Endothelial cell of umbilical vein (primary cell): Measurements from ENCODE around the gene NSD1. TPM values are rescaled to one million over a fixed set of nuclear protein-coding genes. Genes with fewer than 3 reads are reported as not detected.

ENCODE experiments used
- BruUV-seq: library from RNA; stranded (reverse); fragments of 400-500 nt; replicated peaks from 2 replicates; lab custom pipeline; 2021; lab: Mats Ljungman, UMichigan
- CTCF ChIA-PET: fragments of 300-600, 350-600 bp; sonication (Branson Sonifier 250); formaldehyde crosslinking; loops from one replicate; lab custom pipeline; 2021; ENCODE audit warnings: antibody characterized with exemption, inconsistent platforms; lab: Charles Lee
- POLR2A ChIA-PET: fragments of 300-600, 350-600 bp; sonication (Branson Sonifier 250); formaldehyde crosslinking; loops from one replicate; lab custom pipeline; 2021; ENCODE audit warnings: antibody characterized with exemption, inconsistent platforms; lab: Charles Lee
- DNase-seq: peaks from one replicate; pipeline ENCODE4 v3.0.0-alpha.2; 2011; ENCODE audit warnings: low read depth, low spot score
- FAIRE-seq: peaks from 2 replicates; lab custom pipeline; 2011; peaks lifted over from hg19 to GRCh38; lab: Jason Lieb, UNC
- H2AFZ ChIP-seq: 2 replicates; pipeline ENCODE4 v1.6.0; 2012; ENCODE audit warnings: low read depth, low read length, control low read depth, inconsistent platforms
- H3K27ac ChIP-seq: 2 replicates; pipeline ENCODE4 v1.5.1; 2011; ENCODE audit warnings: low read depth, mild to moderate bottlenecking, control low read depth, low read length, moderate library complexity; ENCODE audit not compliant: insufficient read depth
- H3K27me3 ChIP-seq, 2 experiments: 2 replicates each; pipeline versions ENCODE4 v1.6.0 to v1.6.1; 2011; ENCODE audit warnings: low read length in 2 of 2, mixed read lengths in 1 of 2; ENCODE audit not compliant: control insufficient read depth in 2 of 2, insufficient read depth in 2 of 2
- H3K36me3 ChIP-seq, 2 experiments: 2 replicates in 1 of 2; 3 replicates in 1 of 2; pipeline ENCODE4 v1.5.1; 2011; ENCODE audit warnings: low read length in 2 of 2, mild to moderate bottlenecking in 1 of 2, moderate library complexity in 1 of 2; ENCODE audit not compliant: control insufficient read depth in 2 of 2, insufficient read depth in 2 of 2; ENCODE audit errors: extremely low read depth in 1 of 2
- H3K4me1 ChIP-seq: 3 replicates; pipeline ENCODE4 v1.5.1; 2011; ENCODE audit warnings: mild to moderate bottlenecking, low read length; ENCODE audit not compliant: control insufficient read depth, insufficient read depth; ENCODE audit errors: extremely low read depth
- H3K4me2 ChIP-seq: 2 replicates; pipeline ENCODE4 v1.6.1; 2011; ENCODE audit warnings: low read length, control low read depth, mixed read lengths; ENCODE audit not compliant: insufficient read depth
- H3K4me3 ChIP-seq, 3 experiments: fragments of 200-600 bp in 1 of 3; sonication (generic), shearing (Covaris generic) in 1 of 3; replicated peaks in 1 of 3; 2 replicates each; pipeline ENCODE4 v1.5.1; 2011 to 2016; ENCODE audit warnings: control low read depth in 3 of 3, low read length in 3 of 3, mild to moderate bottlenecking in 2 of 3, inconsistent platforms in 1 of 3, low read depth in 1 of 3, moderate library complexity in 1 of 3; ENCODE audit not compliant: insufficient read depth in 1 of 3
- H3K79me2 ChIP-seq: 2 replicates; pipeline ENCODE4 v1.6.0; 2012; ENCODE audit warnings: low read length, inconsistent platforms; ENCODE audit not compliant: control insufficient read depth, insufficient read depth
- H3K9ac ChIP-seq: replicated peaks from 2 replicates; pipeline ENCODE3; 2011; ENCODE audit warnings: low read length, control low read depth; ENCODE audit not compliant: insufficient read depth; ENCODE audit errors: extremely low read depth
- H3K9me1 ChIP-seq: replicated peaks from 3 replicates; pipeline ENCODE4 v1.6.0; 2011; ENCODE audit warnings: mild to moderate bottlenecking, low read length; ENCODE audit not compliant: control insufficient read depth, insufficient read depth; ENCODE audit errors: extremely low read depth
- H3K9me3 ChIP-seq: replicated peaks from 2 replicates; pipeline ENCODE4 v1.5.1; 2012; ENCODE audit warnings: low read length, inconsistent platforms; ENCODE audit not compliant: control insufficient read depth, insufficient read depth
- H4K20me1 ChIP-seq: replicated peaks from 2 replicates; pipeline ENCODE3; 2011; ENCODE audit warnings: mild to moderate bottlenecking, low read length; ENCODE audit not compliant: control insufficient read depth, insufficient read depth; ENCODE audit errors: extremely low read depth
- EZH2 ChIP-seq: IDR thresholded peaks from 2 replicates; pipeline ENCODE4 v1.6.1; 2012; ENCODE audit warnings: borderline replicate concordance, low read depth, mild to moderate bottlenecking, moderate library complexity, low read length, inconsistent platforms; ENCODE audit not compliant: severe bottlenecking
- FOS ChIP-seq: IDR thresholded peaks from 2 replicates; pipeline ENCODE4 v1.6.1; 2011; ENCODE audit warnings: mild to moderate bottlenecking, low read length, moderate library complexity, borderline replicate concordance; ENCODE audit not compliant: insufficient read depth
- JUN ChIP-seq: IDR thresholded peaks from 2 replicates; pipeline ENCODE4 v1.6.1; 2011; ENCODE audit warnings: borderline replicate concordance, low read depth; ENCODE audit not compliant: insufficient read length, insufficient read depth
- MYC ChIP-seq: IDR thresholded peaks from one replicate; pipeline ENCODE4 v1.6.1; 2011; ENCODE audit warnings: mild to moderate bottlenecking, low read depth, low read length
- POLR2AphosphoS5 ChIP-seq: IDR thresholded peaks from 2 replicates; pipeline ENCODE4 v1.6.1; 2012; ENCODE audit warnings: low read depth, mild to moderate bottlenecking, control low read depth, low read length, moderate library complexity; ENCODE audit not compliant: insufficient read depth
- dilution Hi-C: fragments of 300-500 bp; cut with MboI; formaldehyde crosslinking; loops from one replicate; pipeline ENCODE4 v1.15.0; 2019; ENCODE audit warnings: low sequenced_read_pairs; ENCODE audit not compliant: extremely low pct_ligation_motif_present
- intact Hi-C: fragments of 100-400 bp; cut with micrococcal nuclease; formaldehyde crosslinking; loops from one replicate; pipeline ENCODE4 v1.10.0; 2022
- polyA plus RNA-seq, 4 experiments: library from polyadenylated mRNA; depleted of rRNA in 3 of 4; stranded (reverse) in 3 of 4; unstranded in 1 of 4; fragments of >200 nt; gene quantifications; 2 replicates each; pipeline versions ENCODE4 v1.2.1 to v1.2.3, GENCODE V29; 2011 to 2012; ENCODE audit warnings: missing spikeins in 1 of 4
- total RNA-seq: library from RNA; stranded (reverse); gene quantifications from 2 replicates; pipeline ENCODE4 v1.2.3, GENCODE V29; 2021
- TF ChIP-seq, protein P1 (sequence below), 2 donors: IDR thresholded peaks; 1 replicate in 1 of 2; 2 replicates in 1 of 2; pipeline ENCODE4 v1.5.1; 2011; ENCODE audit warnings: low read length in 2 of 2, mild to moderate bottlenecking in 2 of 2, moderate library complexity in 2 of 2, control low read depth in 1 of 2, inconsistent platforms in 1 of 2, low read depth in 1 of 2; ENCODE audit not compliant: insufficient read depth in 1 of 2; ENCODE audit errors: extremely low read depth in 1 of 2

NSD1 gene
- total and polyA plus RNA-seq, 2 donors (not counting 3 experiments of a cell fraction or from before 2014, with no cell fraction given): 14.4 to 90.4 TPM

DNA sequence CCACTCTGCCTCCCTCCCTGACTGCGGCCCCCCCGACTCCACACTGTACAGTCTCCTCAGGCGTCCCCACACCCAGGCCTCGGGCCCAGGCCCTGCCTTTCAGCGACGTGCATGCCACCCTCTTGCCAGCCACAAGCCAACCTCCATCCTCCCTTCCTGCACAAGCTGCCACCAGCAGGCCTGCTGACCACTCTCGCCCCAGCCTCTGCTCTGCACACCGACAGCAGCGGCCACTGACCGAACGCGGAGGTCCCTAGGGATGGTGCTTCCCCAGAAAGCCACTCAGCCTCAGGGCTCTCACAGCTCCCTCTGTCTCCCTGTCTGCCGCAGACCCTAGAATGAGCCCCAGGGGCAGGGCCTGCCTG, 199.3 kb downstream of the NSD1 start:
- Histone ChIP-seq H3K4me2 (no peak overlapping the region), H3K4me1 (peaks cover 8% of the 10 kb centered on the region), H3K79me2 (no peaks in the 10 kb centered on the region), H3K9me3 (no peaks in the 10 kb centered on the region), H3K27ac (no peak overlapping the region), H4K20me1 (no peaks in the 10 kb centered on the region), H3K36me3 (peaks cover 0 to 47% of the 10 kb centered on the region in 2 experiments), H3K9ac (no peak overlapping the region), H2AFZ (no peak overlapping the region), H3K9me1 (no peaks in the 10 kb centered on the region), H3K4me3 (no peak overlapping the region), H3K27me3 (no peaks in the 10 kb centered on the region)
- dilution Hi-C loops (no loop called here), intact Hi-C loops (no loop called here)
- CTCF ChIA-PET: interaction anchor here (1.8 kb wide), 1 partner anchor 23 kb away, joined by 6 read pairs; no protein-coding TSS in a partner anchor
- TF ChIP-seq, protein P1, sequence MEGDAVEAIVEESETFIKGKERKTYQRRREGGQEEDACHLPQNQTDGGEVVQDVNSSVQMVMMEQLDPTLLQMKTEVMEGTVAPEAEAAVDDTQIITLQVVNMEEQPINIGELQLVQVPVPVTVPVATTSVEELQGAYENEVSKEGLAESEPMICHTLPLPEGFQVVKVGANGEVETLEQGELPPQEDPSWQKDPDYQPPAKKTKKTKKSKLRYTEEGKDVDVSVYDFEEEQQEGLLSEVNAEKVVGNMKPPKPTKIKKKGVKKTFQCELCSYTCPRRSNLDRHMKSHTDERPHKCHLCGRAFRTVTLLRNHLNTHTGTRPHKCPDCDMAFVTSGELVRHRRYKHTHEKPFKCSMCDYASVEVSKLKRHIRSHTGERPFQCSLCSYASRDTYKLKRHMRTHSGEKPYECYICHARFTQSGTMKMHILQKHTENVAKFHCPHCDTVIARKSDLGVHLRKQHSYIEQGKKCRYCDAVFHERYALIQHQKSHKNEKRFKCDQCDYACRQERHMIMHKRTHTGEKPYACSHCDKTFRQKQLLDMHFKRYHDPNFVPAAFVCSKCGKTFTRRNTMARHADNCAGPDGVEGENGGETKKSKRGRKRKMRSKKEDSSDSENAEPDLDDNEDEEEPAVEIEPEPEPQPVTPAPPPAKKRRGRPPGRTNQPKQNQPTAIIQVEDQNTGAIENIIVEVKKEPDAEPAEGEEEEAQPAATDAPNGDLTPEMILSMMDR (IDR thresholded peaks at IDR 0.05; ENCODE audit: extremely low read depth in 1 of 2, insufficient read depth in 1 of 2, low read depth in 1 of 2, low read length in 2 of 2): no peak
- TF ChIP-seq EZH2: no peak
- no peak for TF ChIP-seq FOS
- no peak for TF ChIP-seq MYC
- TF ChIP-seq POLR2AphosphoS5: no peak
- TF ChIP-seq JUN: no peak
- FAIRE-seq: no peak
- POLR2A ChIA-PET: no interaction called here
- no TSS peak for BruUV-seq
- DNase-seq: no peak
